Adrenal gland (tissue), 12 donors: Measurements from ENCODE around the gene NDUFA8. TPM values are rescaled to one million over a fixed set of nuclear protein-coding genes. Genes with fewer than 3 reads are reported as not detected.

ENCODE experiments used
- DNase-seq, 7 donors: peaks; one replicate each; pipeline ENCODE4 v3.0.0-alpha.2; 2019 to 2020
- H3K27ac ChIP-seq, 5 donors: fragments of 200-600 bp; sonication (generic) in 4 of 5; 1 replicate in 3 of 5; 2 replicates in 2 of 5; pipeline versions ENCODE4 v1.5.1 to v1.8.0; 2016 to 2020; ENCODE audit warnings: mild to moderate bottlenecking in 1 of 5
- H3K27me3 ChIP-seq: fragments of 200-600 bp; 2 replicates; pipeline ENCODE4 v1.8.0; 2021
- H3K36me3 ChIP-seq, 2 donors: fragments of 200-600 bp; replicated peaks in 1 of 2; 1 replicate in 1 of 2; 2 replicates in 1 of 2; pipeline versions ENCODE4 v1.5.1 to v1.8.0; 2018 to 2022
- H3K4me1 ChIP-seq, 2 donors: fragments of 200-600 bp; replicated peaks in 1 of 2; 1 replicate in 1 of 2; 2 replicates in 1 of 2; pipeline versions ENCODE4 v1.5.1 to v1.8.0; 2018 to 2021
- H3K4me3 ChIP-seq, 4 donors: fragments of 200-600 bp; sonication (generic) in 3 of 4; one replicate each; pipeline ENCODE4 v1.5.1; 2016 to 2018
- H3K9me3 ChIP-seq, 3 donors: fragments of 200-600 bp; sonication (generic) in 1 of 3; replicated peaks in 1 of 3; 1 replicate in 2 of 3; 2 replicates in 1 of 3; pipeline versions ENCODE4 v1.5.1 to v1.8.0; 2016 to 2021
- POLR2A ChIP-seq, 2 donors: fragments of 450-650 bp; IDR thresholded peaks; one replicate each; pipeline ENCODE4 v1.6.1; 2017; ENCODE audit warnings: antibody characterized with exemption in 2 of 2, mild to moderate bottlenecking in 2 of 2, moderate library complexity in 1 of 2
- WGBS, 4 donors: extraction: QIAGEN DNeasy Blood & Tissue Kit in 2 of 4; methylation state at CpG; one replicate each; pipeline versions ENCODE4 v1.1.5 to v1.1.7; 2013 to 2017; 5-methylcytosine and 5-hydroxymethylcytosine counted together
- intact Hi-C, 2 donors: fragments of 100-400 bp; cut with DNase I; formaldehyde crosslinking; loops; one replicate each; pipeline versions ENCODE4 v1.14.1 to v1.15.0; 2022 to 2023
- polyA plus RNA-seq, 3 donors: library from polyadenylated mRNA; stranded (reverse); fragments of 200-250 nt in 2 of 3; fragments of 350-450 nt in 1 of 3; fragmentation: Illumina TruSeq in 1 of 3; extraction: RNeasy Lipid Tissue Mini Kit (QIAGEN cat#74804) in 1 of 3; gene quantifications; one replicate each; pipeline ENCODE4 v1.2.3, GENCODE V29; 2013 to 2014
- total RNA-seq, 9 donors: library from RNA; depleted of rRNA in 4 of 9; stranded (reverse); fragments of >200 nt in 4 of 9; fragments of 120-200 nt in 1 of 9; fragmentation: NEBNext Ultra II Directional in 1 of 9; extraction: Animal tissue kit (Norgen Biotek cat#: 25700) in 1 of 9; gene quantifications; one replicate each; pipeline versions ENCODE4 v1.1.0 to v1.2.4, GENCODE V29; 2013 to 2023
- TF ChIP-seq, protein P1 (sequence below), 6 experiments: fragments of 450-650 bp in 4 of 6; fragments of 200-600 bp in 2 of 6; sonication (generic) in 1 of 6; IDR thresholded peaks; 1 replicate in 5 of 6; 2 replicates in 1 of 6; pipeline versions ENCODE4 v1.5.1 to v1.8.0; 2016 to 2021; ENCODE audit warnings: antibody characterized with exemption in 6 of 6, mild to moderate bottlenecking in 2 of 6, moderate library complexity in 1 of 6
- donor health status: healthy with polysubstance abuse.
- donor health status: Bipolar disorder and iron deficiency.
- donor health status: DM: yes; HTN: yes; CAD: no.
- donor health status: DM: no; HTN: no; CAD: no.
- donor health status: DM: no; HTN: no; CAD: no.
- donor health status: DM: yes; HTN: yes; CAD: no.

The NDUFA8 gene
- total and polyA plus RNA-seq, 12 donors: 34.5 to 182 (median 70.8) TPM

DNA sequence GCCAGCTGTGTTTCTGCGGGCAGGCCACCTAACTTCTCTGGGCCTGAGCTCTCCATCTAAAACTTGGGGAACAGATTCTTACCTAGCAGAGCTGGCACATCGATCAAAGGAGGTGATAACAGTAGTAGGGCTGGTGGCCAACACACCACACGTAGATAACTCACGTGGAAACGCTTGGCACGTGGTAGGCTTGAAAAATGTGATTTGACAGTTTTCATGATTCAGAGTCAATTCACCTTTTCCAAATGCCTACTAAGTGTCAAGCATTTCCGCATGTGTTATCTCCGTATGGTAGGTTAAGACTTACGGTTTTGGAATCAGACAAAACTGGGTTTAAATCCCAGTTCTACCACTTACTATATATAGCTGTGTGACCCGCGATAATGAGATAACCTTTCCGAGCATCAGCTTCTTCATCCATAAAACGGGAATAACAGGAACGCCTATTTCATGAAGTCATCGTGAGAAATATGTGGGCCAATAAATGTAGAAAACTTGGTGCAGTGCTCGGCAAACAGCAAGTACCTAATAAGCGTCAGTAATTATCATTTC, 25.5 kb downstream of the NDUFA8 start:
- no peaks in the 10 kb centered on the region for H3K36me3 ChIP-seq
- WGBS, 4 donors: 76 to 84% (median 78%) methylated on average over 16 to 17 of the region's 17 CpGs
- H3K4me1 ChIP-seq: no peaks in the 10 kb centered on the region
- no peak overlapping the region for H3K4me3 ChIP-seq
- intact Hi-C loops: no loop called here
- TF ChIP-seq POLR2A (IDR thresholded peaks at IDR 0.05): no peak
- TF ChIP-seq, protein P1, sequence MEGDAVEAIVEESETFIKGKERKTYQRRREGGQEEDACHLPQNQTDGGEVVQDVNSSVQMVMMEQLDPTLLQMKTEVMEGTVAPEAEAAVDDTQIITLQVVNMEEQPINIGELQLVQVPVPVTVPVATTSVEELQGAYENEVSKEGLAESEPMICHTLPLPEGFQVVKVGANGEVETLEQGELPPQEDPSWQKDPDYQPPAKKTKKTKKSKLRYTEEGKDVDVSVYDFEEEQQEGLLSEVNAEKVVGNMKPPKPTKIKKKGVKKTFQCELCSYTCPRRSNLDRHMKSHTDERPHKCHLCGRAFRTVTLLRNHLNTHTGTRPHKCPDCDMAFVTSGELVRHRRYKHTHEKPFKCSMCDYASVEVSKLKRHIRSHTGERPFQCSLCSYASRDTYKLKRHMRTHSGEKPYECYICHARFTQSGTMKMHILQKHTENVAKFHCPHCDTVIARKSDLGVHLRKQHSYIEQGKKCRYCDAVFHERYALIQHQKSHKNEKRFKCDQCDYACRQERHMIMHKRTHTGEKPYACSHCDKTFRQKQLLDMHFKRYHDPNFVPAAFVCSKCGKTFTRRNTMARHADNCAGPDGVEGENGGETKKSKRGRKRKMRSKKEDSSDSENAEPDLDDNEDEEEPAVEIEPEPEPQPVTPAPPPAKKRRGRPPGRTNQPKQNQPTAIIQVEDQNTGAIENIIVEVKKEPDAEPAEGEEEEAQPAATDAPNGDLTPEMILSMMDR (IDR thresholded peaks at IDR 0.05): no peak
- peak in 1 of 7 donors; percentile 7 for DNase-seq
- H3K27me3 ChIP-seq: no peaks in the 10 kb centered on the region
- peak overlapping the region in 1 of 5 donors; percentile 32 for H3K27ac ChIP-seq
- no peaks in the 10 kb centered on the region for H3K9me3 ChIP-seq

DNA sequence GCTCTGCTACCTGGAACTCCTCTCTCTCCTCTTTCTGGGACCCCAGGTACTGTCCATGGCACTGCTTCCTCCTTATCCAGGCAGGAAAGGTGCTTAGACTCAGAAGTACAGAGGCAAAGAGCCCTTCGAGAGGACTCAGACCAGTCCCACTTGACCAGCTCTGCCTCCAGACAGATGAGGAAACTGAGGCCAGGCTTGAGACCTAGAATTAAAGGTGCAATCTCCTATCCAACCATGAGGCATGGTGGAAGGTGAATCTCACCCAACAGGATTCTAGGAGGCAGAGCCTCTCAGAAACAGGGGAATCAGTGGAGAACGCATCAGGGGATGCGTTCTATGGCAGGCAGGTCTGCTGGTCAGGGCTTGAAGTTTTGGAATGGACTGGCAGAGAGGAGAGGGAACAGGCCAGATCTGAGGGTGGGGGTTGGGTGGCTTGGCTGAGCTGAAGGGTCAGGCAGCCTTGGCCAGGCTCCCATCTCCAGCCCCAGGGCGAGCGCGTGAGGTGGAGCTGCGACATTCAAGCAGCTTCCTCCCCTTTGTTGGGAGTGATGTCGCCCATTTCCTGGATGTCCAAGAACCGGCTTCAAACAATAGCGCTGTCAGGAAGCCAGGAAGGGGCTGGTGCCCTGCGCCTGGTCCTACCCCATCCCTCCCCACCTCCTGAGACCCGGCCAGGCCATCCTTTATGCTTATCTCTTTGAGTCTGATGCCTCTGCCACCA, 26.2 kb downstream of the NDUFA8 start:
- H3K27ac ChIP-seq: peak overlapping the region in 1 of 5 donors; percentile 32
- no peak overlapping the region for H3K4me3 ChIP-seq
- intact Hi-C loops: no loop called here
- 70 to 87% (median 81%) methylated on average over 10 to 12 of the region's 12 CpGs for WGBS, 4 donors
- peak in 6 of 7 donors; percentile 39 to 76 (median 52) for DNase-seq
- no peaks in the 10 kb centered on the region for H3K36me3 ChIP-seq
- no peaks in the 10 kb centered on the region for H3K4me1 ChIP-seq
- no peaks in the 10 kb centered on the region for H3K27me3 ChIP-seq
- TF ChIP-seq, protein P1 (IDR thresholded peaks at IDR 0.05): no peak
- no peak for TF ChIP-seq POLR2A (IDR thresholded peaks at IDR 0.05)
- no peaks in the 10 kb centered on the region for H3K9me3 ChIP-seq

GRCh38 chr9:122132539-122132938, 27.0 kb downstream of the NDUFA8 start:
- intact Hi-C loops: no loop called here
- H3K4me3 ChIP-seq: no peak overlapping the region
- H3K4me1 ChIP-seq: no peaks in the 10 kb centered on the region
- H3K9me3 ChIP-seq: no peaks in the 10 kb centered on the region
- H3K27me3 ChIP-seq: no peaks in the 10 kb centered on the region
- H3K27ac ChIP-seq: no peak overlapping the region
- TF ChIP-seq, protein P1 (IDR thresholded peaks at IDR 0.05): no peak
- no peak for TF ChIP-seq POLR2A (IDR thresholded peaks at IDR 0.05)
- H3K36me3 ChIP-seq: no peaks in the 10 kb centered on the region
- peak in 1 of 7 donors; percentile 46 for DNase-seq
- 85 to 100% (median 93%) methylated on average over 2 to 4 of the region's 4 CpGs for WGBS, 4 donors

- Histone ChIP-seq H3K36me3 (no peaks in the 10 kb centered on the region), H3K27me3 (peaks cover 4% of the 10 kb centered on the region), H3K9me3 (no peaks in the 10 kb centered on the region), H3K27ac (no peak overlapping the region), H3K4me3 (no peak overlapping the region), H3K4me1 (peaks cover 0 to 6% of the 10 kb centered on the region in 2 donors)
- TF ChIP-seq POLR2A (IDR thresholded peaks at IDR 0.05): no peak
- TF ChIP-seq, protein P1 (IDR thresholded peaks at IDR 0.05): no peak
- 58 to 61% (median 59%) methylated on average over 11 to 21 of the region's 21 CpGs for WGBS, 4 donors
- DNase-seq: peak in 1 of 7 donors; percentile 37
- intact Hi-C loops: no loop called here
These were observed 28.1 kb downstream of the NDUFA8 start for GRCh38 chr9:122131401-122132001.
